ENCODE data around the gene ZNG1F.
"Not testable (repeated sequence)": the region's sequence is repeated elsewhere in the genome, so short reads cannot be mapped to it uniquely, and the experiment has no call there.

The ZNG1F gene

GRCh38 chr9:41189217-41189616 is at the start of gene ZNG1F:
ZNG1F (minus strand) TSS chr9:41189317; CDS start chr9:41189258, 59 bp downstream.
- not testable (repeated sequence) for DNase-seq

- DNase-seq: not testable (repeated sequence)
Observed at GRCh38 chr9:41237110-41237749, 48.1 kb upstream of the ZNG1F start.

GRCh38 chr9:41236486-41237109 is 47.5 kb upstream of the ZNG1F start:
- DNase-seq: not testable (repeated sequence)

GRCh38 chr9:41234811-41235805 is 46.0 kb upstream of the ZNG1F start:
- not testable (repeated sequence) for DNase-seq

GRCh38 chr9:41234221-41234620 is 45.1 kb upstream of the ZNG1F start:
- not testable (repeated sequence) for DNase-seq

- DNase-seq: not testable (repeated sequence)
Observed at GRCh38 chr9:41232326-41232725, 43.2 kb upstream of the ZNG1F start.

- not testable (repeated sequence) for DNase-seq
Observed at GRCh38 chr9:41230418-41230817, 41.3 kb upstream of the ZNG1F start.

GRCh38 chr9:41229408-41230401 is 40.6 kb upstream of the ZNG1F start:
- no peak for DNase-seq

- DNase-seq: not testable (repeated sequence)
Observed at GRCh38 chr9:41219831-41220230, 30.7 kb upstream of the ZNG1F start.

GRCh38 chr9:41188439-41188838 is 678 bp downstream of the ZNG1F start:
- DNase-seq: not testable (repeated sequence)

GRCh38 chr9:41174994-41175393 is 14.1 kb downstream of the ZNG1F start:
- not testable (repeated sequence) for DNase-seq

- DNase-seq: not testable (repeated sequence)
Observed at GRCh38 chr9:41150116-41150515, 39.0 kb downstream of the ZNG1F start.

GRCh38 chr9:41141878-41142277 is 47.2 kb downstream of the ZNG1F start:
- DNase-seq: not testable (repeated sequence)

GRCh38 chr9:41128581-41128980 is 60.5 kb downstream of the ZNG1F start, which contains the start of gene FOXD4L6:
FOXD4L6 (minus strand) TSS chr9:41128681; CDS start chr9:41128383, 298 bp downstream.
- DNase-seq: not testable (repeated sequence)

GRCh38 chr9:41126746-41127446 is 62.2 kb downstream of the ZNG1F start:
- not testable (repeated sequence) for DNase-seq

GRCh38 chr9:41125936-41126335 is 63.2 kb downstream of the ZNG1F start:
- not testable (repeated sequence) for DNase-seq

- not testable (repeated sequence) for DNase-seq
Observed at GRCh38 chr9:41125109-41125658, 63.9 kb downstream of the ZNG1F start.

GRCh38 chr9:41124250-41125108 is 64.6 kb downstream of the ZNG1F start:
- not testable (repeated sequence) for DNase-seq
